Spleen (tissue), 11 donors: Measurements from ENCODE around the gene PTPRG. TPM values are rescaled to one million over a fixed set of nuclear protein-coding genes. Genes with fewer than 3 reads are reported as not detected.

Experiments
- DNase-seq: peaks from one replicate; pipeline ENCODE4 v3.0.0-alpha.2; 2020
- H3K27ac ChIP-seq, 8 donors: fragments of 200-600 bp; sonication (generic) in 7 of 8; 1 replicate in 4 of 8; 2 replicates in 4 of 8; pipeline versions ENCODE4 v1.5.0 to v1.8.0; 2016 to 2021; ENCODE audit warnings: inconsistent platforms in 4 of 8, mild to moderate bottlenecking in 4 of 8, moderate library complexity in 1 of 8
- H3K27me3 ChIP-seq, 7 donors: fragments of 200-600 bp; sonication (generic) in 6 of 7; replicated peaks in 1 of 7; 1 replicate in 4 of 7; 2 replicates in 3 of 7; pipeline versions ENCODE4 v1.5.0 to v1.8.0; 2016 to 2021; ENCODE audit warnings: inconsistent platforms in 3 of 7, mild to moderate bottlenecking in 1 of 7
- H3K36me3 ChIP-seq, 6 donors: fragments of 200-600 bp; sonication (generic) in 5 of 6; 1 replicate in 4 of 6; 2 replicates in 2 of 6; pipeline versions ENCODE4 v1.5.0 to v1.8.0; 2016 to 2021; ENCODE audit warnings: inconsistent platforms in 2 of 6
- H3K4me1 ChIP-seq, 6 donors: fragments of 200-600 bp; sonication (generic) in 5 of 6; 1 replicate in 3 of 6; 2 replicates in 3 of 6; pipeline versions ENCODE4 v1.5.0 to v1.8.0; 2016 to 2021; ENCODE audit warnings: inconsistent platforms in 3 of 6
- H3K4me3 ChIP-seq, 8 donors: fragments of 200-600 bp; sonication (generic) in 7 of 8; 1 replicate in 4 of 8; 2 replicates in 4 of 8; pipeline versions ENCODE4 v1.5.0 to v1.8.0; 2016 to 2021; ENCODE audit warnings: inconsistent platforms in 4 of 8, mild to moderate bottlenecking in 4 of 8, moderate library complexity in 2 of 8
- H3K9me3 ChIP-seq, 8 donors: fragments of 200-600 bp; sonication (generic) in 7 of 8; 1 replicate in 4 of 8; 2 replicates in 4 of 8; pipeline versions ENCODE4 v1.5.0 to v1.8.0; 2016 to 2021; ENCODE audit warnings: inconsistent platforms in 4 of 8
- CTCF ChIP-seq, 11 experiments: fragments of 200-600 bp in 7 of 11; fragments of 450-650 bp in 4 of 11; sonication (generic) in 4 of 11; IDR thresholded peaks in 8 of 11; conservative IDR thresholded peaks in 3 of 11; 1 replicate in 7 of 11; 2 replicates in 4 of 11; pipeline versions ENCODE4 v1.4.0 to v1.8.0; 2016 to 2021; ENCODE audit warnings: antibody characterized with exemption in 11 of 11, inconsistent platforms in 4 of 11, mild to moderate bottlenecking in 1 of 11
- POLR2A ChIP-seq, 3 donors: fragments of 450-650 bp; IDR thresholded peaks; one replicate each; pipeline ENCODE4 v1.5.1; 2017; ENCODE audit warnings: antibody characterized with exemption in 3 of 3, mild to moderate bottlenecking in 1 of 3
- POLR2AphosphoS5 ChIP-seq, 3 donors: sonication (generic); formaldehyde crosslinking; IDR thresholded peaks; one replicate each; pipeline ENCODE4 v1.5.1; 2017; ENCODE audit warnings: antibody characterized with exemption in 3 of 3
- WGBS, 5 donors: extraction: QIAGEN DNeasy Blood & Tissue Kit in 3 of 5; methylation state at CpG; one replicate each; pipeline versions ENCODE4 v1.1.5 to v1.1.7; 2013 to 2018; 5-methylcytosine and 5-hydroxymethylcytosine counted together
- intact Hi-C: fragments of 100-400 bp; cut with DNase I; formaldehyde crosslinking; loops from one replicate; pipeline ENCODE4 v1.15.0; 2023; ENCODE audit warnings: low total_unique reads
- polyA plus RNA-seq, 3 donors: library from polyadenylated mRNA; stranded (reverse); fragments of 200-250 nt; gene quantifications; one replicate each; pipeline ENCODE4 v1.2.1, GENCODE V29; 2013
- total RNA-seq, 7 donors: library from RNA; depleted of rRNA in 3 of 7; stranded (reverse); fragments of >200 nt in 3 of 7; fragmentation: NEBNext Ultra II Directional in 4 of 7; extraction: Animal tissue kit (Norgen Biotek cat#: 25700) in 4 of 7; gene quantifications; one replicate each; pipeline versions ENCODE4 v1.1.0 to v1.2.1, GENCODE V29; 2016 to 2021
- donor health status: healthy with polysubstance abuse.
- donor health status: DM: no; HTN: no; CAD: no; lungs with moderate emphysema.
- donor health status: DM: no; HTN: no; CAD: no.
- donor health status: Bipolar disorder and iron deficiency.
- donor health status: healthy.
- donor health status: DM: no; HTN: no; CAD: no.
- donor health status: DM: yes; HTN: yes; CAD: no.

The PTPRG gene
- total and polyA plus RNA-seq, 10 donors = 0.89 to 77.0 (median 34.5) TPM

DNA sequence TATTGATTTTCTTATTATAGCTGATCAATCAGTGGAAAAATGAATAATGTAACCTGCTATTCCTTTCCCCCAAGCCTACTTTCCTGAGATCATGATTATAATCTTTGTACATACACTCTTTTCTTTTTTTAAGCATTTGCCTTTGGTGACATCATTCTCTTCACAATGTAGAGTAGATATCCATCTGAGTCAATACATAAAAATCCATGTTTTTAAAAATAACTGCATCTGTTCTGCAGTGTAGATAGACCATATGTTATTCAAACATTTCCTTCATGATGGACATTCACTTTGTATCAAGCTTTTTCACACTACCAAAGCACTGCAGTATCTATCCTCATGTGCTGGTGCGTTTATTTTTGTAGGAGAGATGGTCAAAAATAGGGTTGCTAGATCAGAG is 211.1 kb downstream of the PTPRG start:
- Histone ChIP-seq H3K27me3 (no peaks in the 10 kb centered on the region), H3K27ac (no peak overlapping the region), H3K9me3 (no peaks in the 10 kb centered on the region), H3K4me3 (no peak overlapping the region), H3K36me3 (no peaks in the 10 kb centered on the region), H3K4me1 (no peaks in the 10 kb centered on the region)
- WGBS, 5 donors = 85 to 98% (median 88%) methylated on average over 1 of the region's 1 CpG
- intact Hi-C loops = no loop called here
- TF ChIP-seq POLR2A (IDR thresholded peaks at IDR 0.05) (no peak), POLR2AphosphoS5 (IDR thresholded peaks at IDR 0.05) (no peak), CTCF (IDR thresholded peaks at IDR 0.05 in 8 of 11, conservative IDR thresholded peaks at IDR 0.05 in 3 of 11) (no peak)
- no peak for DNase-seq

- TF ChIP-seq POLR2AphosphoS5 (IDR thresholded peaks at IDR 0.05) (no peak), CTCF (IDR thresholded peaks at IDR 0.05 in 8 of 11, conservative IDR thresholded peaks at IDR 0.05 in 3 of 11) (no peak), POLR2A (IDR thresholded peaks at IDR 0.05) (no peak)
- Histone ChIP-seq H3K27ac (no peak overlapping the region), H3K4me3 (no peak overlapping the region), H3K4me1 (no peaks in the 10 kb centered on the region), H3K27me3 (no peaks in the 10 kb centered on the region), H3K36me3 (no peaks in the 10 kb centered on the region), H3K9me3 (no peaks in the 10 kb centered on the region)
- 79 to 91% (median 84%) methylated on average over 7 of the region's 7 CpGs for WGBS, 5 donors
- DNase-seq = no peak
- intact Hi-C loops = no loop called here
Observed at GRCh38 chr3:61774279-61774890, 213.0 kb downstream of the PTPRG start.

GRCh38 chr3:61776390-61776789 is 215.0 kb downstream of the PTPRG start:
- H3K9me3 ChIP-seq = no peaks in the 10 kb centered on the region
- 86 to 95% (median 91%) methylated on average over 5 of the region's 5 CpGs for whole genome bisulfite sequencing, 5 donors
- no peaks in the 10 kb centered on the region for H3K36me3 ChIP-seq
- H3K4me3 ChIP-seq = no peak overlapping the region
- no peak for TF ChIP-seq CTCF (IDR thresholded peaks at IDR 0.05 in 8 of 11, conservative IDR thresholded peaks at IDR 0.05 in 3 of 11)
- no peak for TF ChIP-seq POLR2AphosphoS5 (IDR thresholded peaks at IDR 0.05)
- no peak for TF ChIP-seq POLR2A (IDR thresholded peaks at IDR 0.05)
- H3K27me3 ChIP-seq = no peaks in the 10 kb centered on the region
- H3K27ac ChIP-seq = no peak overlapping the region
- DNase-seq = no peak
- no peaks in the 10 kb centered on the region for H3K4me1 ChIP-seq
- intact Hi-C loops = no loop called here

- H3K36me3 ChIP-seq = no peaks in the 10 kb centered on the region
- TF ChIP-seq POLR2A (IDR thresholded peaks at IDR 0.05) (no peak), CTCF (IDR thresholded peaks at IDR 0.05 in 8 of 11, conservative IDR thresholded peaks at IDR 0.05 in 3 of 11) (no peak), POLR2AphosphoS5 (IDR thresholded peaks at IDR 0.05) (no peak)
- no peaks in the 10 kb centered on the region for H3K4me1 ChIP-seq
- no peaks in the 10 kb centered on the region for H3K9me3 ChIP-seq
- no peak overlapping the region for H3K27ac ChIP-seq
- H3K4me3 ChIP-seq = no peak overlapping the region
- no peaks in the 10 kb centered on the region for H3K27me3 ChIP-seq
- no peak for DNase-seq
- 73 to 80% (median 74%) methylated on average over 6 of the region's 6 CpGs for WGBS, 5 donors
- intact Hi-C loops = no loop called here
Observed at GRCh38 chr3:61777483-61777882, 216.1 kb downstream of the PTPRG start.
